ENCODE data around the gene SLC8B1. TPM values are rescaled to one million over a fixed set of nuclear protein-coding genes. Genes with fewer than 3 reads are reported as not detected.

The SLC8B1 gene
- polyA plus RNA-seq, 1 donor (not counting 4 experiments of a cell fraction or from before 2014, with no cell fraction given): 8.0 TPM

DNA sequence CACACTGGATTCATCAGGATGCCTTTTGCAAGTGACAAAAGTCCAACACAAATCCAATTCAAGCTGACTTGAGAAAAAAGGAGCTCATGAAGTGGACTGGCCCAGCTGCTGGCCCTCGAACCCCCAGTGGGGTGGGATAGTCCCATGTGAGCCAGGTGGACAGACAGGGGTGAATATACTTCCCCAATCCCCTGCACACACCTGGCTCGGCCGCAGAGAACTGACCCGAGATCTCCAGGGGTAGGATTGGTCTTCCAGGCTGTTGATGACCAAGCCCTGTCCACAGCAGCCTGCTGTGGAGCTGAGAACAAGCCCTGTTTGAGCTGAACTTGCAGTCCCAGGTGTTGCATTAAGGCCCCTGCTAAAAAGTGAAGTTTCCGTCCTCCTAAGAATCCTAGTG is 57.4 kb downstream of the SLC8B1 start:
- TF ChIP-seq EZH2 (IDR thresholded peaks at IDR 0.05; ENCODE audit: low read length): no peak
- TF ChIP-seq, protein P1, sequence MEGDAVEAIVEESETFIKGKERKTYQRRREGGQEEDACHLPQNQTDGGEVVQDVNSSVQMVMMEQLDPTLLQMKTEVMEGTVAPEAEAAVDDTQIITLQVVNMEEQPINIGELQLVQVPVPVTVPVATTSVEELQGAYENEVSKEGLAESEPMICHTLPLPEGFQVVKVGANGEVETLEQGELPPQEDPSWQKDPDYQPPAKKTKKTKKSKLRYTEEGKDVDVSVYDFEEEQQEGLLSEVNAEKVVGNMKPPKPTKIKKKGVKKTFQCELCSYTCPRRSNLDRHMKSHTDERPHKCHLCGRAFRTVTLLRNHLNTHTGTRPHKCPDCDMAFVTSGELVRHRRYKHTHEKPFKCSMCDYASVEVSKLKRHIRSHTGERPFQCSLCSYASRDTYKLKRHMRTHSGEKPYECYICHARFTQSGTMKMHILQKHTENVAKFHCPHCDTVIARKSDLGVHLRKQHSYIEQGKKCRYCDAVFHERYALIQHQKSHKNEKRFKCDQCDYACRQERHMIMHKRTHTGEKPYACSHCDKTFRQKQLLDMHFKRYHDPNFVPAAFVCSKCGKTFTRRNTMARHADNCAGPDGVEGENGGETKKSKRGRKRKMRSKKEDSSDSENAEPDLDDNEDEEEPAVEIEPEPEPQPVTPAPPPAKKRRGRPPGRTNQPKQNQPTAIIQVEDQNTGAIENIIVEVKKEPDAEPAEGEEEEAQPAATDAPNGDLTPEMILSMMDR (optimal IDR thresholded peaks at IDR 0.05 in 1 of 3, IDR thresholded peaks at IDR 0.05 in 1 of 3, conservative IDR thresholded peaks at IDR 0.05 in 1 of 3; ENCODE audit: extremely low read depth in 1 of 3, insufficient read depth in 2 of 3, low read length in 3 of 3): no peak
- no peaks in the 10 kb centered on the region for H3K79me2 ChIP-seq (ENCODE audit: control insufficient read depth, insufficient read depth, low read length)
- H2AFZ ChIP-seq (ENCODE audit: control insufficient read depth, low read length): no peak overlapping the region
- no peak overlapping the region for H3K9ac ChIP-seq (ENCODE audit: control insufficient read depth, extremely low read depth, insufficient read depth, low read length)
- H3K36me3 ChIP-seq (ENCODE audit: control insufficient read depth in 2 of 2, extremely low read depth in 1 of 2, insufficient read depth in 2 of 2, low read length in 2 of 2): peaks cover 4 to 9% of the 10 kb centered on the region in 2 experiments
- H3K27me3 ChIP-seq (ENCODE audit: control insufficient read depth, extremely low read depth, insufficient read depth, low read length): no peaks in the 10 kb centered on the region
- no peaks in the 10 kb centered on the region for H3K9me1 ChIP-seq (ENCODE audit: control insufficient read depth, extremely low read depth, insufficient read depth, low read length)
- H3K4me1 ChIP-seq (ENCODE audit: control insufficient read depth, extremely low read depth, insufficient read depth, low read length): no peaks in the 10 kb centered on the region
- no peaks in the 10 kb centered on the region for H3K9me3 ChIP-seq (ENCODE audit: control insufficient read depth, low read depth, low read length)
- no peak overlapping the region for H3K4me2 ChIP-seq (ENCODE audit: control insufficient read depth, extremely low read depth, insufficient read depth, low read depth, low read length)
- no peak for DNase-seq (ENCODE audit: low read depth, low spot score)
- no peak for FAIRE-seq
- dilution Hi-C loops (cut with MboI; ENCODE audit: extremely low pct_ligation_motif_present, low sequenced_read_pairs): no loop called here
- no peaks in the 10 kb centered on the region for H4K20me1 ChIP-seq (ENCODE audit: control insufficient read depth, extremely low read depth, insufficient read depth, low read length)
- no peak overlapping the region for H3K4me3 ChIP-seq (ENCODE audit: control insufficient read depth in 2 of 3, extremely low read depth in 1 of 3, insufficient read depth in 2 of 3, low read depth in 1 of 3, low read length in 3 of 3)
- H3K27ac ChIP-seq (ENCODE audit: control insufficient read depth, insufficient read depth, low read length): no peak overlapping the region

DNA sequence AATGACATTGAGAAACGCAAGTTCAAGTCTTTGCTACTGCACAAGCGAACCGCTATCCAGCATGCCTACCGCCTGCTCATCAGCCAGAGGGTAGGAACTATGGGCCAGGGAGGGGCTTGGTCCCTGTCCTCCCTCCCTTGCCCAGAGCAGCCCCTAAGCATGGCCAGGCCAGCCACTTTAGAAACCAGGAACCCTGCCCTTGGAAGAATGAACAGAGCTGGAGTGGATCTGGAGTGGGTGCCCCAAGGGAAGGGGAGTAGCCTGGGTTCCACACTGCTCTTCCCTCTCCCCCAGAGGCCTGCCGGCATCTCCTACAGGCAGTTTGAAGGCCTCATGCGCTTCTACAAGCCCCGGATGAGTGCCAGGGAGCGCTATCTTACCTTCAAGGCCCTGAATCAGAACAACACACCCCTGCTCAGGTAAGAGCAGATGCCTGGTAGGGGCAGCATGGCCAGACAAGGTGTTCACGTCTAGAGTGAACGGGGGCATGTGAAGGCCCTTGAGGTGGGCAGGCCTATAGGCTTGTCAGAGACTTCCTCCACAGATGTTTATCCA is 57.9 kb downstream of the SLC8B1 start:
- Histone ChIP-seq H3K27ac (ENCODE audit: control insufficient read depth, insufficient read depth, low read length) (no peak overlapping the region), H3K4me1 (ENCODE audit: control insufficient read depth, extremely low read depth, insufficient read depth, low read length) (no peaks in the 10 kb centered on the region), H3K36me3 (ENCODE audit: control insufficient read depth in 2 of 2, extremely low read depth in 1 of 2, insufficient read depth in 2 of 2, low read length in 2 of 2) (peaks cover 4 to 9% of the 10 kb centered on the region in 2 experiments), H2AFZ (ENCODE audit: control insufficient read depth, low read length) (no peak overlapping the region), H4K20me1 (ENCODE audit: control insufficient read depth, extremely low read depth, insufficient read depth, low read length) (no peaks in the 10 kb centered on the region), H3K79me2 (ENCODE audit: control insufficient read depth, insufficient read depth, low read length) (no peaks in the 10 kb centered on the region), H3K9me3 (ENCODE audit: control insufficient read depth, low read depth, low read length) (no peaks in the 10 kb centered on the region), H3K4me2 (ENCODE audit: control insufficient read depth, extremely low read depth, insufficient read depth, low read depth, low read length) (no peak overlapping the region), H3K4me3 (ENCODE audit: control insufficient read depth in 2 of 3, extremely low read depth in 1 of 3, insufficient read depth in 2 of 3, low read depth in 1 of 3, low read length in 3 of 3) (no peak overlapping the region), H3K27me3 (ENCODE audit: control insufficient read depth, extremely low read depth, insufficient read depth, low read length) (no peaks in the 10 kb centered on the region), H3K9ac (ENCODE audit: control insufficient read depth, extremely low read depth, insufficient read depth, low read length) (no peak overlapping the region), H3K9me1 (ENCODE audit: control insufficient read depth, extremely low read depth, insufficient read depth, low read length) (no peaks in the 10 kb centered on the region)
- TF ChIP-seq, protein P1 (optimal IDR thresholded peaks at IDR 0.05 in 1 of 3, IDR thresholded peaks at IDR 0.05 in 1 of 3, conservative IDR thresholded peaks at IDR 0.05 in 1 of 3; ENCODE audit: extremely low read depth in 1 of 3, insufficient read depth in 2 of 3, low read length in 3 of 3): no peak
- TF ChIP-seq EZH2 (IDR thresholded peaks at IDR 0.05; ENCODE audit: low read length): no peak
- DNase-seq (ENCODE audit: low read depth, low spot score): no peak
- no peak for FAIRE-seq
- dilution Hi-C loops (cut with MboI; ENCODE audit: extremely low pct_ligation_motif_present, low sequenced_read_pairs): no loop called here

Data from keratinocyte (primary cell).